IgD-negative memory B cell (primary cell): Measurements from ENCODE around the gene FER. TPM values are rescaled to one million over a fixed set of nuclear protein-coding genes. Genes with fewer than 3 reads are reported as not detected.
"Not testable (repeated sequence)": the region's sequence is repeated elsewhere in the genome, so short reads cannot be mapped to it uniquely, and the experiment has no call there.

Experiments used
- H3K27ac Mint-ChIP-seq, 3 donors: one replicate each; pipeline ENCODE4 v1.8.0; 2020 to 2022; ENCODE audit warnings: mild to moderate bottlenecking in 3 of 3, mixed read lengths in 3 of 3, moderate library complexity in 1 of 3
- H3K27me3 Mint-ChIP-seq: one replicate; pipeline ENCODE4 v1.8.0; 2021; ENCODE audit warnings: mixed read lengths
- H3K36me3 Mint-ChIP-seq: one replicate; pipeline ENCODE4 v1.8.0; 2020; ENCODE audit warnings: mild to moderate bottlenecking, mixed read lengths
- H3K4me1 Mint-ChIP-seq, 3 donors: one replicate each; pipeline ENCODE4 v1.8.0; 2020 to 2022; ENCODE audit warnings: mixed read lengths in 3 of 3, mild to moderate bottlenecking in 1 of 3
- H3K4me3 Mint-ChIP-seq, 4 donors: one replicate each; pipeline ENCODE4 v1.8.0; 2020 to 2022; ENCODE audit warnings: mild to moderate bottlenecking in 4 of 4, mixed read lengths in 4 of 4, moderate library complexity in 3 of 4
- H3K9me3 Mint-ChIP-seq, 3 donors: one replicate each; pipeline ENCODE4 v1.8.0; 2020 to 2021; ENCODE audit warnings: mixed read lengths in 3 of 3, mild to moderate bottlenecking in 1 of 3
- polyA plus RNA-seq: library from polyadenylated mRNA; unstranded; fragments of 300-500 nt; fragmentation: Illumina TruSeq; gene quantifications from one replicate; pipeline ENCODE4 v1.2.3, GENCODE V29; 2021

The FER gene
- polyA plus RNA-seq, 1 donor from 2014 or later = 12.6 TPM

- no peaks in the 10 kb centered on the region for H3K27me3 Mint-ChIP-seq
- peaks cover 0 to 2% (median 0%) of the 10 kb centered on the region in 3 donors for H3K9me3 Mint-ChIP-seq
- peaks cover 9 to 32% (median 11%) of the 10 kb centered on the region in 3 donors for H3K4me1 Mint-ChIP-seq
- peaks cover 7% of the 10 kb centered on the region for H3K36me3 Mint-ChIP-seq
- no peak overlapping the region for H3K4me3 Mint-ChIP-seq
- no peak overlapping the region for H3K27ac Mint-ChIP-seq
Observed at GRCh38 chr5:108763222-108763916, 15.7 kb downstream of the FER start.

GRCh38 chr5:108765647-108766046, 17.9 kb downstream of the FER start:
- Mint-ChIP-seq H3K36me3 (peaks cover 6% of the 10 kb centered on the region), H3K27ac (no peak overlapping the region), H3K9me3 (no peaks in the 10 kb centered on the region), H3K27me3 (no peaks in the 10 kb centered on the region), H3K4me1 (peaks cover 9 to 35% (median 18%) of the 10 kb centered on the region in 3 donors), H3K4me3 (no peak overlapping the region)

GRCh38 chr5:108766916-108767315, 19.2 kb downstream of the FER start:
- not testable (repeated sequence) for H3K27me3 Mint-ChIP-seq, H3K27ac Mint-ChIP-seq, H3K9me3 Mint-ChIP-seq, H3K36me3 Mint-ChIP-seq, H3K4me3 Mint-ChIP-seq
- peaks cover 8 to 35% (median 18%) of the 10 kb centered on the region in 3 donors for H3K4me1 Mint-ChIP-seq

GRCh38 chr5:108769352-108769751, 21.7 kb downstream of the FER start:
- H3K4me3 Mint-ChIP-seq = no peak overlapping the region
- H3K4me1 Mint-ChIP-seq = peaks cover 0 to 24% (median 7%) of the 10 kb centered on the region in 3 donors
- no peak overlapping the region for H3K27ac Mint-ChIP-seq

GRCh38 chr5:108772626-108773025, 24.9 kb downstream of the FER start:
- Mint-ChIP-seq H3K4me3 (no peak overlapping the region), H3K27me3 (no peaks in the 10 kb centered on the region), H3K36me3 (peaks cover 18% of the 10 kb centered on the region), H3K27ac (no peak overlapping the region), H3K9me3 (peaks cover 0 to 11% (median 8%) of the 10 kb centered on the region in 3 donors), H3K4me1 (peaks cover 0 to 10% (median 7%) of the 10 kb centered on the region in 3 donors)

More at GRCh38 chr5:108769352-108769751, 21.7 kb downstream of the FER start:
- Mint-ChIP-seq H3K27me3 (no peaks in the 10 kb centered on the region), H3K9me3 (peaks cover 0 to 8% (median 6%) of the 10 kb centered on the region in 3 donors), H3K36me3 (peaks cover 14% of the 10 kb centered on the region)

GRCh38 chr5:108773330-108773729, 25.6 kb downstream of the FER start:
- Mint-ChIP-seq H3K9me3 (peaks cover 0 to 11% (median 8%) of the 10 kb centered on the region in 3 donors), H3K4me1 (peaks cover 0 to 7% (median 6%) of the 10 kb centered on the region in 3 donors), H3K27ac (no peak overlapping the region), H3K27me3 (no peaks in the 10 kb centered on the region), H3K4me3 (no peak overlapping the region), H3K36me3 (peaks cover 18% of the 10 kb centered on the region)

- H3K4me3 Mint-ChIP-seq, H3K27me3 Mint-ChIP-seq, H3K4me1 Mint-ChIP-seq, H3K27ac Mint-ChIP-seq: not testable (repeated sequence)
- H3K9me3 Mint-ChIP-seq = peaks cover 4 to 11% (median 8%) of the 10 kb centered on the region in 3 donors
- peaks cover 23% of the 10 kb centered on the region for H3K36me3 Mint-ChIP-seq
Observed at GRCh38 chr5:108774079-108774478, 26.4 kb downstream of the FER start.

GRCh38 chr5:108777582-108777981, 29.9 kb downstream of the FER start:
- not testable (repeated sequence) for H3K4me3 Mint-ChIP-seq, H3K27ac Mint-ChIP-seq, H3K27me3 Mint-ChIP-seq
- peaks cover 5 to 11% (median 8%) of the 10 kb centered on the region in 3 donors for H3K9me3 Mint-ChIP-seq
- H3K4me1 Mint-ChIP-seq = peaks cover 2 to 19% (median 16%) of the 10 kb centered on the region in 3 donors
- H3K36me3 Mint-ChIP-seq = peaks cover 22% of the 10 kb centered on the region

- H3K27me3 Mint-ChIP-seq, H3K4me3 Mint-ChIP-seq, H3K9me3 Mint-ChIP-seq: not testable (repeated sequence)
- Mint-ChIP-seq H3K4me1 (peaks cover 10 to 16% (median 14%) of the 10 kb centered on the region in 3 donors), H3K36me3 (peaks cover 29% of the 10 kb centered on the region), H3K27ac (peak overlapping the region in 1 of 3 donors; percentile 4)
Observed at GRCh38 chr5:108784577-108784976, 36.9 kb downstream of the FER start.

GRCh38 chr5:108786806-108787483, 39.2 kb downstream of the FER start:
- Mint-ChIP-seq H3K27me3 (no peaks in the 10 kb centered on the region), H3K9me3 (peaks cover 0 to 3% (median 1%) of the 10 kb centered on the region in 3 donors), H3K27ac (no peak overlapping the region), H3K4me3 (no peak overlapping the region), H3K4me1 (peaks cover 7 to 11% (median 8%) of the 10 kb centered on the region in 3 donors), H3K36me3 (peaks cover 24% of the 10 kb centered on the region)

- Mint-ChIP-seq H3K4me3 (no peak overlapping the region), H3K4me1 (peaks cover 6 to 7% (median 6%) of the 10 kb centered on the region in 3 donors), H3K36me3 (peaks cover 24% of the 10 kb centered on the region), H3K27me3 (no peaks in the 10 kb centered on the region), H3K27ac (peak overlapping the region in 1 of 3 donors; percentile 4), H3K9me3 (peaks cover 0 to 3% (median 3%) of the 10 kb centered on the region in 3 donors)
Observed at GRCh38 chr5:108788142-108788541, 40.4 kb downstream of the FER start.

- peaks cover 6 to 11% (median 9%) of the 10 kb centered on the region in 3 donors for H3K4me1 Mint-ChIP-seq
- peaks cover 0 to 3% (median 1%) of the 10 kb centered on the region in 3 donors for H3K9me3 Mint-ChIP-seq
- H3K27me3 Mint-ChIP-seq = no peaks in the 10 kb centered on the region
- no peak overlapping the region for H3K27ac Mint-ChIP-seq
- H3K4me3 Mint-ChIP-seq = no peak overlapping the region
- H3K36me3 Mint-ChIP-seq = peaks cover 23% of the 10 kb centered on the region
Observed at GRCh38 chr5:108793207-108793606, 45.5 kb downstream of the FER start.

- H3K9me3 Mint-ChIP-seq, H3K27ac Mint-ChIP-seq, H3K27me3 Mint-ChIP-seq, H3K4me3 Mint-ChIP-seq: not testable (repeated sequence)
- Mint-ChIP-seq H3K4me1 (peaks cover 6 to 15% (median 7%) of the 10 kb centered on the region in 3 donors), H3K36me3 (peaks cover 22% of the 10 kb centered on the region)
Observed at GRCh38 chr5:108794349-108794748, 46.7 kb downstream of the FER start.

- Mint-ChIP-seq H3K9me3 (peaks cover 0 to 3% (median 2%) of the 10 kb centered on the region in 3 donors), H3K4me3 (no peak overlapping the region), H3K27ac (peak overlapping the region in 1 of 3 donors; percentile 59), H3K4me1 (peaks cover 0 to 15% (median 8%) of the 10 kb centered on the region in 3 donors), H3K27me3 (no peaks in the 10 kb centered on the region), H3K36me3 (peaks cover 31% of the 10 kb centered on the region)
Observed at GRCh38 chr5:108797396-108797795, 49.7 kb downstream of the FER start.

GRCh38 chr5:108797986-108798385, 50.3 kb downstream of the FER start:
- H3K36me3 Mint-ChIP-seq = peaks cover 31% of the 10 kb centered on the region
- peaks cover 0 to 15% (median 8%) of the 10 kb centered on the region in 3 donors for H3K4me1 Mint-ChIP-seq
- H3K4me3 Mint-ChIP-seq = peak overlapping the region in 1 of 4 donors; percentile 61
- H3K27me3 Mint-ChIP-seq = no peaks in the 10 kb centered on the region
- peaks cover 0 to 6% (median 5%) of the 10 kb centered on the region in 3 donors for H3K9me3 Mint-ChIP-seq
- H3K27ac Mint-ChIP-seq = peak overlapping the region in 1 of 3 donors; percentile 59
